ENCODE data around the gene UAP1. TPM values are rescaled to one million over a fixed set of nuclear protein-coding genes. Genes with fewer than 3 reads are reported as not detected.
"Not testable (repeated sequence)": the region's sequence is repeated elsewhere in the genome, so short reads cannot be mapped to it uniquely, and the experiment has no call there.

The UAP1 gene
- total RNA-seq, 1 experiment from 2014 or later, result 26.9 TPM

DNA sequence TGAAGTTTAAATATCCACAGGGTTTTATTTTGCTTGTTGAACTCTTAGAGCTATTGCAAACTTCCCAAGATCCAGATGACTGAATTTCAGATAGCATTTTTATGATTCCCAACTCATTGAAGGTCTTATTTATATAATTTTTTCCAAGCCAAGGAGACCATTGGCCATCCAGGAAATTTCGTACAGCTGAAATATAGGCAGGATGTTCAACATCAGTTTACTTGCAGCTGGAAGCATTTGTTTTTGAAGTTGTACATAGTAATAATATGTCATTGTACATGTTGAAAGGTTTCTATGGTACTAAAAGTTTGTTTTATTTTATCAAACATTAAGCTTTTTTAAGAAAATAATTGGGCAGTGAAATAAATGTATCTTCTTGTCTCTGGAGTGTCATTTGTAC, 37.9 kb downstream of the UAP1 start:
- no CpG with 5 or more reads among the region's 1 CpG for WGBS (ENCODE audit: extremely low coverage, insufficient read length, low lambda C conversion rate)
- no peak overlapping the region for H4K91ac ChIP-seq (ENCODE audit: insufficient read length, low read depth, low read length)
- no peak overlapping the region for H3K4me3 Mint-ChIP-seq
- H3K9me3 Mint-ChIP-seq, result no peaks in the 10 kb centered on the region
- no peaks in the 10 kb centered on the region for H3K79me2 ChIP-seq (ENCODE audit: insufficient read depth, low read length)
- no peak overlapping the region for H3K27ac Mint-ChIP-seq
- no peak overlapping the region for H4K8ac ChIP-seq (replicated peaks; ENCODE audit: insufficient read length, low read depth, low read length)
- no peak overlapping the region for H3K23ac ChIP-seq (ENCODE audit: insufficient read length, low read depth, low read length)
- H3K36me3 Mint-ChIP-seq (ENCODE audit: insufficient read depth in 1 of 3, low read depth in 3 of 3), result peaks cover 0 to 9% (median 4%) of the 10 kb centered on the region in 3 experiments; a peak in 2 of 7 replicates
- no peak overlapping the region for H2BK12ac ChIP-seq (ENCODE audit: insufficient read length, low read depth, low read length)
- H3K27me3 Mint-ChIP-seq (ENCODE audit: low read depth), result no peaks in the 10 kb centered on the region
- H4K5ac ChIP-seq (ENCODE audit: insufficient read length, low read depth, low read length), result no peak overlapping the region
- H3K56ac ChIP-seq (ENCODE audit: insufficient read length, low read depth, low read length), result no peak overlapping the region
- H3K79me1 ChIP-seq (ENCODE audit: insufficient read depth, low read depth, low read length, poor library complexity, severe bottlenecking), result no peaks in the 10 kb centered on the region
- no peak overlapping the region for H3K14ac ChIP-seq (ENCODE audit: insufficient read depth, low read length)
- H2AFZ ChIP-seq (ENCODE audit: low read length), result no peak overlapping the region
- H4K20me1 ChIP-seq (ENCODE audit: control insufficient read depth, insufficient read depth, insufficient read length), result no peaks in the 10 kb centered on the region
- no peak overlapping the region for H2BK15ac ChIP-seq (ENCODE audit: low read depth, low read length)
- H3K4me2 ChIP-seq (ENCODE audit: insufficient read depth, insufficient read length, low read length), result no peak overlapping the region
- H3K27ac ChIP-seq (ENCODE audit: insufficient read length, low read depth, low read length), result no peak overlapping the region
- no peaks in the 10 kb centered on the region for H3K4me1 Mint-ChIP-seq
- H3K4me1 ChIP-seq (ENCODE audit: insufficient read depth, low read length), result no peaks in the 10 kb centered on the region
- H2BK20ac ChIP-seq (ENCODE audit: low read depth, low read length, poor library complexity, severe bottlenecking), result no peak overlapping the region
- no peak for DNase-seq
- no peak overlapping the region for H2BK120ac ChIP-seq (ENCODE audit: low read depth, low read length, poor library complexity, severe bottlenecking)
- no peak overlapping the region for H3K4ac ChIP-seq (ENCODE audit: low read depth, low read length)
- H3K27me3 ChIP-seq (ENCODE audit: insufficient read depth, low read length), result no peaks in the 10 kb centered on the region
- H3K9ac ChIP-seq (ENCODE audit: extremely low read depth, insufficient read length, low read length), result no peak overlapping the region
- TF ChIP-seq, protein P1, sequence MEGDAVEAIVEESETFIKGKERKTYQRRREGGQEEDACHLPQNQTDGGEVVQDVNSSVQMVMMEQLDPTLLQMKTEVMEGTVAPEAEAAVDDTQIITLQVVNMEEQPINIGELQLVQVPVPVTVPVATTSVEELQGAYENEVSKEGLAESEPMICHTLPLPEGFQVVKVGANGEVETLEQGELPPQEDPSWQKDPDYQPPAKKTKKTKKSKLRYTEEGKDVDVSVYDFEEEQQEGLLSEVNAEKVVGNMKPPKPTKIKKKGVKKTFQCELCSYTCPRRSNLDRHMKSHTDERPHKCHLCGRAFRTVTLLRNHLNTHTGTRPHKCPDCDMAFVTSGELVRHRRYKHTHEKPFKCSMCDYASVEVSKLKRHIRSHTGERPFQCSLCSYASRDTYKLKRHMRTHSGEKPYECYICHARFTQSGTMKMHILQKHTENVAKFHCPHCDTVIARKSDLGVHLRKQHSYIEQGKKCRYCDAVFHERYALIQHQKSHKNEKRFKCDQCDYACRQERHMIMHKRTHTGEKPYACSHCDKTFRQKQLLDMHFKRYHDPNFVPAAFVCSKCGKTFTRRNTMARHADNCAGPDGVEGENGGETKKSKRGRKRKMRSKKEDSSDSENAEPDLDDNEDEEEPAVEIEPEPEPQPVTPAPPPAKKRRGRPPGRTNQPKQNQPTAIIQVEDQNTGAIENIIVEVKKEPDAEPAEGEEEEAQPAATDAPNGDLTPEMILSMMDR (conservative IDR thresholded peaks at IDR 0.05), result no peak
- H2BK5ac ChIP-seq (ENCODE audit: insufficient read length, low read length), result no peak overlapping the region
- no peaks in the 10 kb centered on the region for H3K9me3 ChIP-seq (ENCODE audit: control insufficient read depth, low read depth, low read length)
- no peak overlapping the region for H3K18ac ChIP-seq (ENCODE audit: insufficient read length, low read depth, low read length)
- H3T11ph ChIP-seq (ENCODE audit: low read length), result no peak overlapping the region
- no peaks in the 10 kb centered on the region for H3K23me2 ChIP-seq (ENCODE audit: insufficient read length, low read depth, low read length, poor library complexity, severe bottlenecking)
- no peak overlapping the region for H2AK5ac ChIP-seq (ENCODE audit: insufficient read length, low read length)

DNA sequence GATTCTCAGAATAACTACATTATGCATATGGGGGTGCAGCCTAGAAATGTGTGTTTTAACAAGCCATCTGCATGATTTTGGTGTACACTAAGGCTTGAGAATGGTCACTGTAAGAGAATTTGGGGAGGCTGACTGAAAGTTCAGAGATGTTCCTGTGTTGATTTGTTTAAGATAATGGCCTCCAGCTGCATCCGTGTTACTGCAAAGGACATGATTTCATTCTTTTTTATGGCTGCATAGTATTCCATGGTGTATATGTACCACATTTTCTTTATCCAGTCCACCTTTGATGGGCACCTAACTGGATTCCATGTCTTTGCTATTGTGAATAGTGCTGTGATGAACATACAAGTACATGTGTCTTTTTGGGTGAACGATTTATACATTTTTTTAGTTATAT, 41.6 kb downstream of the UAP1 start:
- not testable (repeated sequence) for H3K4me3 Mint-ChIP-seq; H3K18ac ChIP-seq (ENCODE audit: insufficient read length, low read depth, low read length); H3K27me3 Mint-ChIP-seq (ENCODE audit: low read depth); DNase-seq; H3K9ac ChIP-seq (ENCODE audit: extremely low read depth, insufficient read length, low read length); H3T11ph ChIP-seq (ENCODE audit: low read length); H3K36me3 Mint-ChIP-seq (ENCODE audit: insufficient read depth in 1 of 3, low read depth in 3 of 3); H4K20me1 ChIP-seq (ENCODE audit: control insufficient read depth, insufficient read depth, insufficient read length); H2BK20ac ChIP-seq (ENCODE audit: low read depth, low read length, poor library complexity, severe bottlenecking); H3K27ac ChIP-seq (ENCODE audit: insufficient read length, low read depth, low read length); H2BK5ac ChIP-seq (ENCODE audit: insufficient read length, low read length); H3K23ac ChIP-seq (ENCODE audit: insufficient read length, low read depth, low read length); H3K79me2 ChIP-seq (ENCODE audit: insufficient read depth, low read length); H3K4me1 Mint-ChIP-seq; H2AK5ac ChIP-seq (ENCODE audit: insufficient read length, low read length); H4K5ac ChIP-seq (ENCODE audit: insufficient read length, low read depth, low read length); H3K23me2 ChIP-seq (ENCODE audit: insufficient read length, low read depth, low read length, poor library complexity, severe bottlenecking); H3K27ac Mint-ChIP-seq; H2AFZ ChIP-seq (ENCODE audit: low read length); H3K4me2 ChIP-seq (ENCODE audit: insufficient read depth, insufficient read length, low read length); H3K27me3 ChIP-seq (ENCODE audit: insufficient read depth, low read length); H3K79me1 ChIP-seq (ENCODE audit: insufficient read depth, low read depth, low read length, poor library complexity, severe bottlenecking); H2BK120ac ChIP-seq (ENCODE audit: low read depth, low read length, poor library complexity, severe bottlenecking); H3K14ac ChIP-seq (ENCODE audit: insufficient read depth, low read length); H3K4ac ChIP-seq (ENCODE audit: low read depth, low read length); H3K9me3 Mint-ChIP-seq; H4K91ac ChIP-seq (ENCODE audit: insufficient read length, low read depth, low read length); H2BK12ac ChIP-seq (ENCODE audit: insufficient read length, low read depth, low read length); H2BK15ac ChIP-seq (ENCODE audit: low read depth, low read length); H3K56ac ChIP-seq (ENCODE audit: insufficient read length, low read depth, low read length); H3K4me1 ChIP-seq (ENCODE audit: insufficient read depth, low read length); H3K9me3 ChIP-seq (ENCODE audit: control insufficient read depth, low read depth, low read length); H4K8ac ChIP-seq (replicated peaks; ENCODE audit: insufficient read length, low read depth, low read length)
- WGBS (ENCODE audit: extremely low coverage, insufficient read length, low lambda C conversion rate), result no CpG with 5 or more reads among the region's 2 CpGs

Measured in H9 (cell line).